Endothelial cell of umbilical vein (primary cell): ENCODE data around the gene SUCNR1. TPM values are rescaled to one million over a fixed set of nuclear protein-coding genes. Genes with fewer than 3 reads are reported as not detected.
"Not testable (repeated sequence)": the region's sequence is repeated elsewhere in the genome, so short reads cannot be mapped to it uniquely, and the experiment has no call there.

Experiments used
- BruUV-seq: library from RNA; stranded (reverse); fragments of 400-500 nt; replicated peaks from 2 replicates; lab custom pipeline; 2021; lab: Mats Ljungman, UMichigan
- CTCF ChIA-PET: fragments of 300-600, 350-600 bp; sonication (Branson Sonifier 250); formaldehyde crosslinking; loops from one replicate; lab custom pipeline; 2021; ENCODE audit warnings: antibody characterized with exemption, inconsistent platforms; lab: Charles Lee
- POLR2A ChIA-PET: fragments of 300-600, 350-600 bp; sonication (Branson Sonifier 250); formaldehyde crosslinking; loops from one replicate; lab custom pipeline; 2021; ENCODE audit warnings: antibody characterized with exemption, inconsistent platforms; lab: Charles Lee
- DNase-seq: peaks from one replicate; pipeline ENCODE4 v3.0.0-alpha.2; 2011; ENCODE audit warnings: low read depth, low spot score
- FAIRE-seq: peaks from 2 replicates; lab custom pipeline; 2011; peaks lifted over from hg19 to GRCh38; lab: Jason Lieb, UNC
- H2AFZ ChIP-seq: 2 replicates; pipeline ENCODE4 v1.6.0; 2012; ENCODE audit warnings: low read depth, low read length, control low read depth, inconsistent platforms
- H3K27ac ChIP-seq: 2 replicates; pipeline ENCODE4 v1.5.1; 2011; ENCODE audit warnings: low read depth, mild to moderate bottlenecking, control low read depth, low read length, moderate library complexity; ENCODE audit not compliant: insufficient read depth
- H3K27me3 ChIP-seq, 2 experiments: 2 replicates each; pipeline versions ENCODE4 v1.6.0 to v1.6.1; 2011; ENCODE audit warnings: low read length in 2 of 2, mixed read lengths in 1 of 2; ENCODE audit not compliant: control insufficient read depth in 2 of 2, insufficient read depth in 2 of 2
- H3K36me3 ChIP-seq, 2 experiments: 2 replicates in 1 of 2; 3 replicates in 1 of 2; pipeline ENCODE4 v1.5.1; 2011; ENCODE audit warnings: low read length in 2 of 2, mild to moderate bottlenecking in 1 of 2, moderate library complexity in 1 of 2; ENCODE audit not compliant: control insufficient read depth in 2 of 2, insufficient read depth in 2 of 2; ENCODE audit errors: extremely low read depth in 1 of 2
- H3K4me1 ChIP-seq: 3 replicates; pipeline ENCODE4 v1.5.1; 2011; ENCODE audit warnings: mild to moderate bottlenecking, low read length; ENCODE audit not compliant: control insufficient read depth, insufficient read depth; ENCODE audit errors: extremely low read depth
- H3K4me2 ChIP-seq: 2 replicates; pipeline ENCODE4 v1.6.1; 2011; ENCODE audit warnings: low read length, control low read depth, mixed read lengths; ENCODE audit not compliant: insufficient read depth
- H3K4me3 ChIP-seq, 3 experiments: fragments of 200-600 bp in 1 of 3; sonication (generic), shearing (Covaris generic) in 1 of 3; replicated peaks in 1 of 3; 2 replicates each; pipeline ENCODE4 v1.5.1; 2011 to 2016; ENCODE audit warnings: control low read depth in 3 of 3, low read length in 3 of 3, mild to moderate bottlenecking in 2 of 3, inconsistent platforms in 1 of 3, low read depth in 1 of 3, moderate library complexity in 1 of 3; ENCODE audit not compliant: insufficient read depth in 1 of 3
- H3K79me2 ChIP-seq: 2 replicates; pipeline ENCODE4 v1.6.0; 2012; ENCODE audit warnings: low read length, inconsistent platforms; ENCODE audit not compliant: control insufficient read depth, insufficient read depth
- H3K9ac ChIP-seq: replicated peaks from 2 replicates; pipeline ENCODE3; 2011; ENCODE audit warnings: low read length, control low read depth; ENCODE audit not compliant: insufficient read depth; ENCODE audit errors: extremely low read depth
- H3K9me1 ChIP-seq: replicated peaks from 3 replicates; pipeline ENCODE4 v1.6.0; 2011; ENCODE audit warnings: mild to moderate bottlenecking, low read length; ENCODE audit not compliant: control insufficient read depth, insufficient read depth; ENCODE audit errors: extremely low read depth
- H3K9me3 ChIP-seq: replicated peaks from 2 replicates; pipeline ENCODE4 v1.5.1; 2012; ENCODE audit warnings: low read length, inconsistent platforms; ENCODE audit not compliant: control insufficient read depth, insufficient read depth
- H4K20me1 ChIP-seq: replicated peaks from 2 replicates; pipeline ENCODE3; 2011; ENCODE audit warnings: mild to moderate bottlenecking, low read length; ENCODE audit not compliant: control insufficient read depth, insufficient read depth; ENCODE audit errors: extremely low read depth
- FOS ChIP-seq: IDR thresholded peaks from 2 replicates; pipeline ENCODE4 v1.6.1; 2011; ENCODE audit warnings: mild to moderate bottlenecking, low read length, moderate library complexity, borderline replicate concordance; ENCODE audit not compliant: insufficient read depth
- MYC ChIP-seq: IDR thresholded peaks from one replicate; pipeline ENCODE4 v1.6.1; 2011; ENCODE audit warnings: mild to moderate bottlenecking, low read depth, low read length
- dilution Hi-C: fragments of 300-500 bp; cut with MboI; formaldehyde crosslinking; loops from one replicate; pipeline ENCODE4 v1.15.0; 2019; ENCODE audit warnings: low sequenced_read_pairs; ENCODE audit not compliant: extremely low pct_ligation_motif_present
- intact Hi-C: fragments of 100-400 bp; cut with micrococcal nuclease; formaldehyde crosslinking; loops from one replicate; pipeline ENCODE4 v1.10.0; 2022
- polyA plus RNA-seq, 4 experiments: library from polyadenylated mRNA; depleted of rRNA in 3 of 4; stranded (reverse) in 3 of 4; unstranded in 1 of 4; fragments of >200 nt; gene quantifications; 2 replicates each; pipeline versions ENCODE4 v1.2.1 to v1.2.3, GENCODE V29; 2011 to 2012; ENCODE audit warnings: missing spikeins in 1 of 4
- total RNA-seq: library from RNA; stranded (reverse); gene quantifications from 2 replicates; pipeline ENCODE4 v1.2.3, GENCODE V29; 2021
- TF ChIP-seq, protein P1 (sequence below), 2 donors: IDR thresholded peaks; 1 replicate in 1 of 2; 2 replicates in 1 of 2; pipeline ENCODE4 v1.5.1; 2011; ENCODE audit warnings: low read length in 2 of 2, mild to moderate bottlenecking in 2 of 2, moderate library complexity in 2 of 2, control low read depth in 1 of 2, inconsistent platforms in 1 of 2, low read depth in 1 of 2; ENCODE audit not compliant: insufficient read depth in 1 of 2; ENCODE audit errors: extremely low read depth in 1 of 2

Gene SUCNR1
- total and polyA plus RNA-seq, 2 donors (not counting 3 experiments of a cell fraction or from before 2014, with no cell fraction given): not detected

DNA sequence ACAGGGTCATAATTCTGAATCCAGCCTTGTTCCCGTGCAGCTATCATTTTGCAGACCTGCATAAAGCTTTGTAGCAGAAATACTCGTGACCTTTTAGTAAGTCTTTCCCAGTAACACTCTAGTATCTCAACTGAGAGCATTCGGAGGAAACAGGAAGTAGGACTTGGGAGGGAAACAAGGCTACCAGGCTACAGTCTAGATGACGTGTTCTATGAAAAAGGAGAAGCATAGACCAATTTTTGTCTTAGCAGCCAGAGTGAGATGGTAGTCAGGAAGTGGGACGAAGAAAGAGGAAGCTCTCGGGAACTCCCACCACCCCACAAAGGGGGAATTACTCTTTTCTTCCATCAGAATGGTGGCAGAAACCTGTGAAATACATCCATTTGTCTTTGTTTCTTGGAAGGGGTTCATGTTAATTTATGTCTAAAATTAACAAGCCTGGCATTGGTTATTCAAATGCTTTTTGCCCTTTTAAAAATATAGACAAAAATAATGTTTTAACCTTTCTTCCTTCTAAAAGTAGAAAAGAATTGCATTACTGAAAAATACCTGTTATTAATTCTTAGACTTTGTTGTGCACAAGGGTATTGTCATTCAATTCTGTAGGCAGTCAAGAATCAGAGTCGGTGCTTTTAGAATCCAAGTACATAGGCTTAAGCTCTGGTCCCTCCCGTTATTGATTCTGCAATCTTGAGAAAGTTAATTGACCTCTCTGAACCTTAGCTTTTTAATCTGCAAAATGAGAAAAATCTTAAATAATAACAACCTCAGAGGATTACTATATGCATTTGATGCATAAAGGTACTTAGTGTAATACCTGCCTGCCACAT is 1.6 kb upstream of the SUCNR1 start:
- DNase-seq (peak; percentile 66), FAIRE-seq (peak; percentile 78)
- H3K9me1 ChIP-seq: no peaks in the 10 kb centered on the region
- dilution Hi-C loops: no loop called here
- peak overlapping the region; percentile 13 for H3K27ac ChIP-seq
- H3K4me2 ChIP-seq: peak overlapping the region; percentile 5
- H3K4me3 ChIP-seq: no peak overlapping the region
- intact Hi-C loops: no loop called here
- BruUV-seq: no TSS peak
- no peak overlapping the region for H3K9ac ChIP-seq
- no peaks in the 10 kb centered on the region for H3K9me3 ChIP-seq
- no peaks in the 10 kb centered on the region for H3K36me3 ChIP-seq
- peak overlapping the region; percentile 98 for H2AFZ ChIP-seq
- TF ChIP-seq FOS: peak; percentile 8
- TF ChIP-seq MYC: no peak
- TF ChIP-seq, protein P1, sequence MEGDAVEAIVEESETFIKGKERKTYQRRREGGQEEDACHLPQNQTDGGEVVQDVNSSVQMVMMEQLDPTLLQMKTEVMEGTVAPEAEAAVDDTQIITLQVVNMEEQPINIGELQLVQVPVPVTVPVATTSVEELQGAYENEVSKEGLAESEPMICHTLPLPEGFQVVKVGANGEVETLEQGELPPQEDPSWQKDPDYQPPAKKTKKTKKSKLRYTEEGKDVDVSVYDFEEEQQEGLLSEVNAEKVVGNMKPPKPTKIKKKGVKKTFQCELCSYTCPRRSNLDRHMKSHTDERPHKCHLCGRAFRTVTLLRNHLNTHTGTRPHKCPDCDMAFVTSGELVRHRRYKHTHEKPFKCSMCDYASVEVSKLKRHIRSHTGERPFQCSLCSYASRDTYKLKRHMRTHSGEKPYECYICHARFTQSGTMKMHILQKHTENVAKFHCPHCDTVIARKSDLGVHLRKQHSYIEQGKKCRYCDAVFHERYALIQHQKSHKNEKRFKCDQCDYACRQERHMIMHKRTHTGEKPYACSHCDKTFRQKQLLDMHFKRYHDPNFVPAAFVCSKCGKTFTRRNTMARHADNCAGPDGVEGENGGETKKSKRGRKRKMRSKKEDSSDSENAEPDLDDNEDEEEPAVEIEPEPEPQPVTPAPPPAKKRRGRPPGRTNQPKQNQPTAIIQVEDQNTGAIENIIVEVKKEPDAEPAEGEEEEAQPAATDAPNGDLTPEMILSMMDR (IDR thresholded peaks at IDR 0.05; ENCODE audit: extremely low read depth in 1 of 2, insufficient read depth in 1 of 2, low read depth in 1 of 2, low read length in 2 of 2): no peak
- ChIA-PET CTCF (interaction anchor here (1.2 to 1.4 kb wide), 3 partner anchors 21 to 33 kb away, joined by 3 to 4 read pairs (median 3); no protein-coding TSS in a partner anchor), POLR2A (no interaction called here)
- H3K27me3 ChIP-seq: no peaks in the 10 kb centered on the region
- no peaks in the 10 kb centered on the region for H3K79me2 ChIP-seq
- peaks cover 16% of the 10 kb centered on the region for H3K4me1 ChIP-seq
- H4K20me1 ChIP-seq: no peaks in the 10 kb centered on the region

- H3K9ac ChIP-seq, H3K27ac ChIP-seq, H2AFZ ChIP-seq, dilution Hi-C loops, DNase-seq, H3K9me1 ChIP-seq, FAIRE-seq, H3K9me3 ChIP-seq, intact Hi-C loops, H3K27me3 ChIP-seq, H3K4me3 ChIP-seq, POLR2A ChIA-PET, H3K79me2 ChIP-seq, CTCF ChIA-PET, H3K4me2 ChIP-seq, H4K20me1 ChIP-seq, H3K36me3 ChIP-seq, BruUV-seq: not testable (repeated sequence)
- peaks cover 12% of the 10 kb centered on the region for H3K4me1 ChIP-seq
Measured at GRCh38 chr3:151874079-151874478, 636 bp downstream of the SUCNR1 start.
